ENCODE measurements around the gene TMUB1.

Gene TMUB1

GRCh38 chr7:151083071-151083823 lies at the start of gene TMUB1:
Gene TMUB1 (minus strand): TSS chr7:151083493. CDS start chr7:151082563, 930 bp downstream.
- peaks cover 27% of the 10 kb centered on the region for H3K4me1 ChIP-seq (ENCODE audit: low read length)

GRCh38 chr7:151132461-151133205 lies 49.3 kb upstream of the TMUB1 start:
- no peaks in the 10 kb centered on the region for H3K9me2 ChIP-seq (replicated peaks; ENCODE audit: insufficient read depth, low read length)
- H3K4me2 ChIP-seq (ENCODE audit: low read depth, low read length) = no peak overlapping the region
- no peak overlapping the region for H3K4me3 ChIP-seq (ENCODE audit: low read length)
- no peaks in the 10 kb centered on the region for H3K79me2 ChIP-seq (ENCODE audit: low read length)
- no peak overlapping the region for H3K9ac ChIP-seq (ENCODE audit: low read length)
- no peak overlapping the region for H3K27ac ChIP-seq (ENCODE audit: low read length)
- no peaks in the 10 kb centered on the region for H3K36me3 ChIP-seq (replicated peaks; ENCODE audit: insufficient read depth, low read length)
- H3K9me3 ChIP-seq (replicated peaks; ENCODE audit: insufficient read depth, low read length) = no peaks in the 10 kb centered on the region
- no peaks in the 10 kb centered on the region for H3K27me3 ChIP-seq (replicated peaks; ENCODE audit: insufficient read depth, low read length)
- H4K20me1 ChIP-seq (ENCODE audit: insufficient read depth, low read length) = no peaks in the 10 kb centered on the region
- H3K4me1 ChIP-seq (ENCODE audit: low read length) = no peaks in the 10 kb centered on the region
- no peak for TF ChIP-seq EZH2phosphoT487 (IDR thresholded peaks at IDR 0.05; ENCODE audit: low read length)
- no peak for TF ChIP-seq CTCF (IDR thresholded peaks at IDR 0.05; ENCODE audit: low read length)
- TF ChIP-seq EZH2 (optimal IDR thresholded peaks at IDR 0.05; ENCODE audit: low read depth, low read length) = no peak
- H2AFZ ChIP-seq (ENCODE audit: low read length) = no peak overlapping the region
- DNase-seq = no peak
- no peaks in the 10 kb centered on the region for H3F3A ChIP-seq (ENCODE audit: insufficient read depth, low read length)

More at GRCh38 chr7:151083071-151083823, at the start of gene TMUB1:
- H3F3A ChIP-seq (ENCODE audit: insufficient read depth, low read length) = peaks cover 23% of the 10 kb centered on the region
- H3K9ac ChIP-seq (ENCODE audit: low read length) = peak within 1 kb of the TSS; percentile 83
- H2AFZ ChIP-seq (ENCODE audit: low read length) = peak within 1 kb of the TSS; percentile 89
- H3K36me3 ChIP-seq (replicated peaks; ENCODE audit: insufficient read depth, low read length) = no peaks in the 10 kb centered on the region
- no peaks in the 10 kb centered on the region for H3K27me3 ChIP-seq (replicated peaks; ENCODE audit: insufficient read depth, low read length)
- H3K4me2 ChIP-seq (ENCODE audit: low read depth, low read length) = peak within 1 kb of the TSS; percentile 84
- DNase-seq = peak; percentile 79
- H3K9me2 ChIP-seq (replicated peaks; ENCODE audit: insufficient read depth, low read length) = no peaks in the 10 kb centered on the region
- peak within 1 kb of the TSS; percentile 81 for H3K4me3 ChIP-seq (ENCODE audit: low read length)
- H3K9me3 ChIP-seq (replicated peaks; ENCODE audit: insufficient read depth, low read length) = no peaks in the 10 kb centered on the region
- no peaks in the 10 kb centered on the region for H4K20me1 ChIP-seq (ENCODE audit: insufficient read depth, low read length)
- peaks cover 62% of the 10 kb centered on the region for H3K79me2 ChIP-seq (ENCODE audit: low read length)
- H3K27ac ChIP-seq (ENCODE audit: low read length) = peak within 1 kb of the TSS; percentile 30; the same call in 1 of the 2 replicates
- no peak for TF ChIP-seq EZH2 (optimal IDR thresholded peaks at IDR 0.05; ENCODE audit: low read depth, low read length)
- TF ChIP-seq CTCF (IDR thresholded peaks at IDR 0.05; ENCODE audit: low read length) = no peak
- TF ChIP-seq EZH2phosphoT487 (IDR thresholded peaks at IDR 0.05; ENCODE audit: low read length) = no peak

- H3K4me3 ChIP-seq (ENCODE audit: low read length) = no peak overlapping the region
- no peak overlapping the region for H3K27ac ChIP-seq (ENCODE audit: low read length)
- H3K79me2 ChIP-seq (ENCODE audit: low read length) = no peaks in the 10 kb centered on the region
- H4K20me1 ChIP-seq (ENCODE audit: insufficient read depth, low read length) = no peaks in the 10 kb centered on the region
- no peak for DNase-seq
- H3K4me2 ChIP-seq (ENCODE audit: low read depth, low read length) = no peak overlapping the region
- no peaks in the 10 kb centered on the region for H3K27me3 ChIP-seq (replicated peaks; ENCODE audit: insufficient read depth, low read length)
- H3K9me2 ChIP-seq (replicated peaks; ENCODE audit: insufficient read depth, low read length) = no peaks in the 10 kb centered on the region
- no peaks in the 10 kb centered on the region for H3K36me3 ChIP-seq (replicated peaks; ENCODE audit: insufficient read depth, low read length)
- H3K9ac ChIP-seq (ENCODE audit: low read length) = no peak overlapping the region
- no peaks in the 10 kb centered on the region for H3K4me1 ChIP-seq (ENCODE audit: low read length)
- H3K9me3 ChIP-seq (replicated peaks; ENCODE audit: insufficient read depth, low read length) = no peaks in the 10 kb centered on the region
- no peaks in the 10 kb centered on the region for H3F3A ChIP-seq (ENCODE audit: insufficient read depth, low read length)
- no peak overlapping the region for H2AFZ ChIP-seq (ENCODE audit: low read length)
- TF ChIP-seq EZH2phosphoT487 (IDR thresholded peaks at IDR 0.05; ENCODE audit: low read length) = no peak
- no peak for TF ChIP-seq EZH2 (optimal IDR thresholded peaks at IDR 0.05; ENCODE audit: low read depth, low read length)
- TF ChIP-seq CTCF (IDR thresholded peaks at IDR 0.05; ENCODE audit: low read length) = no peak
Observed at GRCh38 chr7:151131592-151132293, 48.5 kb upstream of the TMUB1 start.

Data from MM.1S (cell line).